OCI-M2 (cell line): Measurements from ENCODE around the gene ENOX1.

Experiments
- DNase-seq: peaks from one replicate; lab custom pipeline; 2025; ENCODE audit not compliant: unreplicated experiment; lab: John Stamatoyannopoulos, UW

Gene ENOX1

DNA sequence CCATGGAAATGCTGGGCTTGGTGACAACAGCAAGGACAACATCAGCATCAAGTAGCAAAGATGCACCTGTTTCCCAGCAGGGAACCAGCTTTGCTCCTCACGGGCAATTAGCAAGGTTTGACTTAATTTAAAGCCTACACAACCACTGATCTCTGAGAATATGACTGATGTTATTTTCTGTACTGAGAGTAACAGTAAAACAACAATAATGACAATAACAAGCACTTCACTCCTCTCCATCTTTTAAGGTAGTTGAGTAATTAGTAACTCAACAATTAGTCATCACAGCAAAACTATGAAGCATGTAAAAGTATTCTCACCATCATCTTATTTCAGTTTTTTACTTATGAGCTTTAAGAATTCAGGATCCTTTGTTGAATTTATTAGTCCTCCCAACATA, 37.3 kb downstream of the ENOX1 start:
- DNase-seq, result no peak

GRCh38 chr13:43744261-43745031, 42.3 kb downstream of the ENOX1 start:
- no peak for DNase-seq

GRCh38 chr13:43742911-43743310, 43.9 kb downstream of the ENOX1 start:
- no peak for DNase-seq

- no peak for DNase-seq
Measured at GRCh38 chr13:43737392-43737923, 49.3 kb downstream of the ENOX1 start.

GRCh38 chr13:43732726-43733125, 54.0 kb downstream of the ENOX1 start:
- no peak for DNase-seq

- no peak for DNase-seq
Measured at GRCh38 chr13:43731296-43731695, 55.5 kb downstream of the ENOX1 start.

DNA sequence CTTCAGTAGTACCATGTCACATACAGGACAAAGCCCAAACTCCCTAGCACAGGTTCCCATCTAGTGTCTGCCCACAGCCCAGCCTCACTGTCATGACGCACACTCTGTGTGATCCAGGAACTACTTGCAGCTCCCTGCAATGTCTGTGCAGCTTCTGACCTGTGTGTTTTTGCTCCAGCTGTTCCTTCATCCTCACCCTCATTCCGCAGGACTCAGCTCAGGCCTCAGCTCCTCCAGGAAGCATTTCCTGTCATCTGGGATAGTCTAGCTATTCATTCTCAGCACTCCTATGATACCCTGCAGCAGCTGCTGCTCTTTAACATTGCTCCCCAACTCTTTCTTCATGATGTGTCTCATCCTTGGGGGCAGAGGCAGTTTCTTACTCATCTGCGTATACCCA, 56.1 kb downstream of the ENOX1 start:
- no peak for DNase-seq

DNA sequence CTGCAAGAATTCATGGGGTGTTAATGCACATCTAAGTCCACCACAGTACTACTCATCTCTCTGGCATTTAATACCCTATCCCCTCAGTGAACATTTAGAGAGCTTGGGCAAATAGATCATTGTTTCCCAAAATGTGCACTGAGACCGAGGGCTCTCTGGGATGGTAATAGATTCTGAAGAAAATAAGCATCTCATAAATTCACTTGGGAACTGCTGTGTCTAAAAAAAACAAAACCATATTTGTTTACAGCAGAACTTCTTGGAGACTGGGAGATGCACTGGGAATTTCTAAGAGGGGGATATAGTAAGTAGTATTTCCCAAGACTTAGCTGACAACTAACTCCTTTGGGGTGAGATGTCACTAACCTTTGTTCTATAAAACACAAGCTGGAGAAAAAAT, 58.4 kb downstream of the ENOX1 start:
- no peak for DNase-seq

GRCh38 chr13:43727856-43728255, 58.9 kb downstream of the ENOX1 start:
- no peak for DNase-seq

GRCh38 chr13:43725460-43725859, 61.3 kb downstream of the ENOX1 start:
- DNase-seq, result no peak

GRCh38 chr13:43720780-43721397, 65.9 kb downstream of the ENOX1 start:
- DNase-seq, result no peak

DNA sequence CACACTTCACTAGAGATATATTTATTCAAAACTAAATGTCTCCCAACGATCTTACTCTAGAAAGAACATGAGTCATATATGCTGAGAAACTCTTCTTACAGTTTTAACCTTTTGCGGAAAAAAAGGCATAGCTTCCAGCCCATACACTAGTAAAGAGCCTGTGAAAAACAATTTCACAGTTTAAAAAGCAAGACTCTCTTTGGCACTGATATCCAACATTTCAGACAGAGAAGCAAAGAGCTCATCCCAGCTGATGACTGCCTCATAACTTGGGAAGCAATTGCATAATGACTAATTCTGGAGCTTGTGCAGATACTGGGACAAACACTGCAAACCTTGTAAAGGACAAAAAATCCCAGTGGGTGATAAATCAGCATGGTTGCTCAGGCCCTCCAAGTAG, 88.0 kb downstream of the ENOX1 start:
- no peak for DNase-seq

DNA sequence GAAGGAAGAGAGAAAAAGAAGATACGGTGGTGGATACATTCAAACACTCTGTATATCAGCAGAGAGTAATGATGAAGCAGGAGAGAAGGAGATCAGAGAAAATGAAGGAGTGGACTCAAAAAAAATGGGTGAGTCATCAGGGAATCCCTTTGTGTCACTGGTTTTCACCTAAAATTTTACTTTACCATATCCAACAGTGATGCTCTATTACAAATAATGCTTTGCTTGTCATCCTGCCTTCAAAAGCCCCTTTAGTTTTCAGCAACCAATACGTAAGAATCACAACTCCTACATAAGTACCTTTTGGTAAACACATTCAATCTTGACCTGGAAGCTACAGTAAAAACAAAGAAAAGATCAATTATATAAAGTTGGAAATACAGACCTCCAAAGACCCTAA, 88.8 kb downstream of the ENOX1 start:
- no peak for DNase-seq

GRCh38 chr13:43697323-43697722, 89.4 kb downstream of the ENOX1 start:
- no peak for DNase-seq

- DNase-seq, result no peak
Measured at GRCh38 chr13:43694146-43694664, 92.6 kb downstream of the ENOX1 start.

- DNase-seq, result no peak
Measured at GRCh38 chr13:43693639-43694038, 93.1 kb downstream of the ENOX1 start.

GRCh38 chr13:43688227-43688907, 98.4 kb downstream of the ENOX1 start:
- no peak for DNase-seq

GRCh38 chr13:43687038-43687437, 99.7 kb downstream of the ENOX1 start:
- DNase-seq, result no peak

GRCh38 chr13:43686557-43686956, 100.2 kb downstream of the ENOX1 start:
- DNase-seq, result no peak

DNA sequence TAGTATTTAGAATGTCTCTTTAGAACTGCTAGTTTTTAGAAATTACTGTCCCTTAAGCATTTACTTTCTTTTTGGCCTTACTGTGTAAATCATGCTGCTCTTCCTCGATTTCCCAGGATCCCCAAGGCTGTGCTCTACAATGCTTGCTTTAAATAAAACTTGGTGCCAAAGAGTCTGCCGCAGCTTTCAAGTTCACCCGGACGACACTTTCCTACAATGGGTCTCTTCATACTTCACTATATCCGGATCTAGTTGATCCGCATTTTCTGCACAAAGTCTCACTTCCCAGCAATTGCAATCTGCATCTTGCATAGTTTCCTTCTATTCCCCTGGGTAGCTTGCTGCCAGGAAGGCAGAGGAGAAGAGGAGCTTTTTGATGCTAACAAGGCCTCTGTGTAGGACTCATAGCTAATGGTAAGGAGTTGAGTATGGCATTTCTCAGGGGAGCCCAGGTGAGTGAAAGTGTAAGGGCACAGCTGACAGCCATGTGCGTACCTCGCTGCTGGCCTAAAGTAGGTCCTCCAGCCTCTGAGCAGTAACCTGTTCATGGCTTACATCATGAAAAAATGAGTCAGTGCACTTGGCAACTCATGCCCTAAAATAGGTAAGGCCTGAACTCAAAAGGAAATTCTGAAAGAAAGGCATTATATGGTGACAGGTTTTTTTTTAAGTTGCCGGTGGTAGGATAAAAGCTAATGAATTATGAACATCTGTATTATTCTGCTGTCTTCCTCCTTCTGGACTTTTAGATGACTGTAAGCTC, 101.6 kb downstream of the ENOX1 start:
- DNase-seq, result no peak

DNA sequence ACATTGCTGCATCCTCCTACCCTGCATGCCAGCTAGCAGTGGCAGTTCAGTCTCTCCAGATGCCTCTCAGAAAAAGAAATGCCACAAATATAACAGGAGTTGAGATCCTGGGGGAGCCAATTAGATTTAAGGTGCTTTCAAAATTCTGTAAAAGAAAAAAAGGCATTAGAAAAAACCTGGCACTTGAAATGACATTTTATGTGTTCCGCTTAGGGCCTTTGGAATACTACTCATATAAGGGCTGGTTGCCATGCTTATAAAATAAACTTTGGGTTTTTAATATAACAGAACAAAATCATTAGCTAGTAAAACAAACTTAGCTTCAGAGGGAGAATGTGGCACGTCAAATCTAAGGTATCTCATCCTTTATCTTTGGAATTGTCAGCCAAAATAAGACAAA, 104.1 kb downstream of the ENOX1 start:
- no peak for DNase-seq
